HG03060 (cell line): ENCODE data around the gene TNFAIP3.
"Not testable (repeated sequence)": the region's sequence is repeated elsewhere in the genome, so short reads cannot be mapped to it uniquely, and the experiment has no call there.

Experiments
- ATAC-seq: cut with Tn5 transposase; IDR thresholded peaks from one replicate; pipeline ENCODE4 v1.9.1; 2021; ENCODE audit warnings: low read depth, moderate number of reproducible peaks; ENCODE audit not compliant: unreplicated experiment

Gene TNFAIP3

DNA sequence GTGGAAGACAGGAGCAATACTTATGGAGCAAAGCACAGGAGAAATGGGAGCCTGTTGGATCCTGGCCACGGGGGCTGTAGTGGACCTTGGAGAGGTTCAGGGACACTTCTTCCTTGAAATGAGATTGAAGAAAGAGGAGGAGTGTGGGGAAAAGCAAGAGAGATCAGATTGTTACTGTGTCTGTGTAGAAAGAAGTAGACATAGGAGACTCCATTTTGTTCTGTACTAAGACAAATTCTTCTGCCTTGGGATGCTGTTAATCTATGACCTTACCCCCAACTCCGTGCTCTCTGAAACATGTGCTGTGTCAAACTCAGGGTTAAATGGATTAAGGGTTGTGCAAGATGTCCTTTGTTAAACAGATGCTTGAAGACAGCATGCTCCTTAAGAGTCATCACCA, 22.7 kb upstream of the TNFAIP3 start:
- not testable (repeated sequence) for ATAC-seq

DNA sequence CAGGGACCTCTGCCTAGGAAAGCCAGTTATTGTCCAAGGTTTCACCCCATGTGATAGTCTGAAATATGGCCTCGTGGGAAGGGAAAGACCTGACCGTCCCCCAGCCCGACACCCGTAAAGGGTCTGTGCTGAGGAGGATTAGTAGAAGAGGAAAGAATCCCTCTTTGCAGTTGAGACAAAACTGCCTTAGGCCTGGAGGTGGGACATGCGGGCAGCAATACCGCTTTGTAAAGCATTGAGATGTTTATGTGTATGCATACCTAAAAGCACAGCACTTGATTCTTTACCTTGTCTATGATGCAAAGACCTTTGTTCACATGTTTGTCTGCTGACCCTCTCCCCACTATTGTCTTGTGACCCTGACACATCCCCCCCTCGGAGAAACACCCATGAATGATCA, 22.3 kb upstream of the TNFAIP3 start:
- not testable (repeated sequence) for ATAC-seq

DNA sequence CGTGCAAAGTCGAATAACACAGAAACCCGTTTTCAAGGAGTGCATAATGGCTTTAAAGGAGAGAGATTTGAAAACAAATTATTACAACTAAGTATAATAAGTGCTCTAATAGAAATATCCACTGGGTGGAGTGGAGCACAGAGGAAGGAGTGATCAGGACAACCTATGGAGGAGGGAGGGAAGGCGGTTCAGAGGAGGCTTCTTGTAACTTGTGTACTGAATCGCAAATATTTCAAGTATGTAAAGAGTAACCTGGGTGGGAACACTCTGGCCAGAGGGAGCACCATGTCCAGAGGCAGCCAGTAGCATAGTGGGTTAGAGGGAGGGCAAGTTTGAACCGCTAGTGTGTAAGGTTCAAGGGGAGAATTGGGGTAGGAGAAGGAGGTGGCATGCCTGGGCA, 21.6 kb upstream of the TNFAIP3 start:
- no peak for ATAC-seq

DNA sequence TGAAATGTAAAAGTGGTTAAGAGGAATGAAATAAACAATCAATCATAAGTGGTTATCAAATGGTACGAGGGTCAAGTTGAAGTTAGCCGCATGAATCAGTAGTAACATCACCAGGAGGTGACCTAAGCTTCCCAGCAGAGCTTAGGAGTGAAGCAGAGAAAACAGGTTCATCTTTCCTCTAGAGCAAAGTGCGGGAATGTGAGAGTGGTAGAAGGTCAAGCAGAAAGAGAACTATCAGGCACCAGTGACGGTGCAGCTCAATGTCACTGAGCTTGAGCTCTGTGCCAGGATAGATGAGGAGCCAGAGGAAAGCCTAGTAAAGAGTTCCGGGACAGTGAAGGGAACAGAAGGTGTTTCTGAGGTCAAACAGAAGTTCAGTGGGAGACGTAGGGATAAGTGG, 20.8 kb upstream of the TNFAIP3 start:
- ATAC-seq, result no peak

DNA sequence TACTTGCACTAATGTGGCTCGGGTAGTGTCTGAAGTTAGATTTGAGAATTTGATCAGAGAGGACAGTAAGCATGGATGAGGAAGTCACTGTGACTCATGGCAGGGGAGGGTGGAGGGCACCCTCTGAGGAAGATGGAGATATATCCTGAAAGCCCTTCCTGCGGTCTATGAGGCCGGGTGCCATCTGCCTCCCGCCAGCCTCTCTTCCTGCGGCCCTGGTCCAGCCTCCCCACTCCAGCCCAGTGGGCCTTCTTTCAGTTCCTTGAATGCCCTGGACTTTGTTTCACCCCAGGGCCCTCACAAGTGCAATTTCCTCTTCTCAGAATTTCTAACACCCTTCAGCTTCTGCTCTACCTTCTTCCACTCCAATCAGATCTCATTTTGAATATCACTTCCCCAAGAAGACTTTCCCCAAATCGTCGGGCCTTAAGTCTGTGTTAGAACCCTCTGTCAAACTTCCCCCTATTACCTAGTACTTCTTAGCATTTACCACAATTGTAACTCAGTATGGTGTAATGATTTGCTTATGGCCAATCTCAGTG, 20.2 kb upstream of the TNFAIP3 start:
- no peak for ATAC-seq

DNA sequence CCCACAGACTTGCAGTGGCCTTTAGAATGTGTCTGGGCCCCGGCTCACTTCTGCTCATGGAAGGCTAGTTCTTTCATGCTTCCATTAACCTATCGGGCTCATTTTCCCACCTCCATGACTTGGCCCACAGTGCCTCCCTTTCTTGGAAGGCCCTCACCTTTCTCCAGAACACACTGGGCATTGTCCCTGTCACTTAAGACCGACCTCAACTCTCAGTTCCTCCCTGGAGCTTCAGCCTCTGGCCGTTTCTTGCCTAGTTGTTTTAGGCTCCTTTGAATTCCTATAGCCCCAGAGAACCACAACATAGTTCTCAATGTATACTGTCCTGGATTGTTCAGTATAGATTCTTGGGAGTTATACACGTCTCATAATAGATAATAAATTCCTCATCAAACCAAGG, 19.3 kb upstream of the TNFAIP3 start:
- ATAC-seq, result no peak

DNA sequence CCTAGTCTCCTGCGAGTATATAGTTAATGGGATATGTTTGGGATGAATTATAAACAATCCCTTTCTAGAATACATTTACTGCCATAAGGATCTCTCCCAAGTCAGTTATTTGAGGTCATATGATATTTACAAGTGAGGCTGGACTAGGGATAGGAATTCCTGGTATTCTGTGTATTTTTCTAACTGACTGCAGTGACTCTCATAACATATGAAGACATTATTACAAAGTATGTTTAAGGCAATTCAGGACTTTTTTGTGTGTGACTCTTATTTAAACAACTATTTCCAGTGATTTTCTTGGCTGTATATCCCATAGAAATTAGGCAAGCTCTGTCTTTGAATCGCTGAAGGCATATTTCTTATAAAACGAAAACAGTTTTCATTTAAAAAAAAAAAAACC, 18.4 kb upstream of the TNFAIP3 start:
- ATAC-seq, result no peak

DNA sequence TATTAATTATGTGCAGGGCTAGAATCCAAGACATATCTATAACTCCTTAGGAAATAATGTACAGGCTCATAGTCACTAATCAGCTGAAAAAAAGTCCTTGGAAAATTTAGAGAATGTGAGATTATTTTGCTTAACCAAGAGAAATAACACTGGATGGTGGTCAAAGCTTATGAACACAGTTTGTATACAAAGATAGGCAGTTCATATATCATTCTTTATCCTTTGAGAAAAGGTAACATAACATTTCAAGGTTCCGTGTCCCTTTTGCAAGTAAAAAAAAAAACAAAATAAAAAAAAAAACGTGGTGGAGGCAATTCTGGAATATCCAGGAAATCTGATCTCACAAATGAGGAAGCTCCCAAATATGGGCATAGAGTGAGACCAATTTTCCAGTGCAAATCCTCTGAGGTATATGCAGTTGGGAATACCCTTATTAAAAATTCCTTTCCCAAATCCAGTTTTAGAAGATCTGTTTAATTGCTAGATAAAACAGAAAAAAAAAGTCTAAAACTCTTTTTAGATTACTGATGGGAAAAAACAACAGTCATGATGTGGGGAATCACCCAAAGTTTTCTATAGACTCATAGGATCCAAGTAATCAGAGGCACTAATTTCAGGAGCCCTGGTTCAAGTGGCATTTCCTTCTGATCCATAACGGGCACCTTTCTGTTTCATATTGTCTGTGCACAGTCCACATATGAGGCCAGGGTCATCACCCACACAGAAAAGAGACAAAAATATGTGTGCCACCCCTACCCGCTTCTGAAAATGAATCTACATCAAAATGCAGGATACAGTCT, 17.7 kb upstream of the TNFAIP3 start:
- ATAC-seq, result no peak

DNA sequence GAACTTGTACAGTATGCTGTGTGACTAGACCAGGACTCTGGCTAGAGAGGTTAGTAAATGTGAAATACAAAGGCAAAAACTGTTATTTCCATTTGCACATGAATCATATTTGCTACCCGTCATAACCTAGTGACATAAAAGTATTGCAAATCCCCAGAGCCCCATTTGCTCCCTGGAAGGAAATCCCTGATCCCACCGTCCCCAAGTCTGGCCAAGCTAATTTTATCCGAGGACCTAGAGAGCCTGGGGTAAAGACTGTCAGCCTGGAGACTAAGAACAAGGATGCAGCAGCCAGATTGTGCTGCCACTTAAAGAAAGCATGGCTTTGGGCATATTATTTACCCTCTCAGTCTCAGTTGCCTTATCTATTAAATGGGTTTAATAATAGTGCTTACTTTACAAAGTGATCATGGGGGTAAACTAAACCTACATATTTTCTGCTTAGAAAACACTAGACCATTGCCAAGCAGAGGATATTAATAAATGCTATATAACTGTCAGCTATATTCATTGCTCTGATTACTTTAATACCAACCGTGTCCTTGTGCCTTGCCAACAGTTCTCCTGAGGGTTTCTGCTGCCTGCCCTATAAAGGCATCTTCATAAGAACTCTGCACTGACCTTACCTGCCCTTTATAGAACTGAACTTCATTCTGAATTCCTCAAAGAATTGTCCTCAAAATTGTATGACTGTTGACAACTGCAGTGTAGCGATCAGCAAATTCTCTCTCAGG, 16.9 kb upstream of the TNFAIP3 start:
- ATAC-seq, result no peak

DNA sequence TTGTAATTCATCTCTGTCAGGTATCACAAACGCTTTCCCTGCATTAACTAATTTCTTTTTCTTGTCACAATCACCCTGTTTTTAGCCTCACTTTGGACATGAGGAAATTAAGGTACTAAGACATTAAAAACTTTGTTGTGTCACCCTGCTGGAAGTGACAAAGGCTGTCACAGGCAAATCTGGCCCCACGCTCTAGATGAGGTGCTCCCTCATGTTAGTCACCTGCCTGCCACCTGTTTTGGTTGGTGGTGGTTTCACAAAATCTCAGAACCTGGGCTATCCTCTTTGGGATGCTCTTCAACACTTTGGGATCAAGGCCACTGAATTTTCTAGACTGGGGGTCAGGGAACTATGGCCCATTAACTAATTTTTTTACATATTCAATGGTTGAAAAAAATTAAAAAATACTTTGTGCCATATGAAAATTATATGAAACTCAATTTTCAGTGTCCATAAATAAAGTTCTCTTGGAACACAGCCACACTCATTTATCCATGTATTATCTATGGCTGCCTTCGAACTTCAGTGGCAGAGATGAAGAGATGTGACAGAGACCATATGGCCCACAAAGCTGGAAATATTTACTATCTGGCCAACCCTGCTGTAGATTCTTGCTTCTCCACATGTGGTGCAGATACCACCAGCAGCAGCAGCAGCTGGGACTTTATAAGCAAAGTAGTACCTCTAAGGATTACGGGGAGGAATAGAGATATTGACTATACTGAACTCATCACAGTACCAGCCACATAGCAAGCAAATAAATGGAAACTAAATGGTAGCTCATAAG, 16.1 kb upstream of the TNFAIP3 start:
- no peak for ATAC-seq

DNA sequence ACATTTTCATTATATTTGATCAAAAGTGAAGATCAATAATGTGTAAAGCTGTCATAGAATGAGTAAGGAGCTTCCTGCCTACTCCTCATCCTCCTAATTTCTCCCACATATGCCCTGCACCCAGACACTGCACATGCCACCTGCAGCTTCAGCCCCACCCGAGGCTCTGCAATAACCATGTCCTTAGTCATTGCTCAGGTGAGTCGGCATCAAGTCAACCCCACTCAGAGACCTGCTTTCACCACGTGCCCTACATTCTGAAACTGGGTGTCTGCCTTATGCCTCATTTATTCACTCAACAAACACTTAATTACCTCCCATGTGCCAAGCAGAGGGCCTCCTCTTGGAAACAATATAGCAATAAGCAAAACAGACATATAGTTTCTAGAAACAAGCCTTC, 15.4 kb upstream of the TNFAIP3 start:
- no peak for ATAC-seq

DNA sequence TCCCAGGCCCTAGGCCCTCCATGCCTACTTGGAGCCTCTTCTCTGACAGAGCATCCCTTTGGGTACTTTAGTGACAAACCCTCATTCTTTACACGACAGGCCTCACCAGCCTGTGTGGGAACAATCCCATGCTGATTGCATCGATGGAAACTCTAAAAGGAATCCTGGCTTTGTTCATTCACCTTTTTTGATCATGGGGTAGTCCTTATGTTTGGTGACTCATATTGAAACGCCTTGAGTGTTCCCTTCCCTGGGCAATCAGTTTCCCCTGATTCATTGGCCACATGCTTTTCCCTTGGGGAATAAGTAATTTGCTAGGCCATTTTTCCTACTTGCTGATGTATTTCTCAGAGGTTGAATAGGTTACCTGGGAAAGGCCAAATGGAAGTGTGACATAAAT, 14.7 kb upstream of the TNFAIP3 start:
- no peak for ATAC-seq

DNA sequence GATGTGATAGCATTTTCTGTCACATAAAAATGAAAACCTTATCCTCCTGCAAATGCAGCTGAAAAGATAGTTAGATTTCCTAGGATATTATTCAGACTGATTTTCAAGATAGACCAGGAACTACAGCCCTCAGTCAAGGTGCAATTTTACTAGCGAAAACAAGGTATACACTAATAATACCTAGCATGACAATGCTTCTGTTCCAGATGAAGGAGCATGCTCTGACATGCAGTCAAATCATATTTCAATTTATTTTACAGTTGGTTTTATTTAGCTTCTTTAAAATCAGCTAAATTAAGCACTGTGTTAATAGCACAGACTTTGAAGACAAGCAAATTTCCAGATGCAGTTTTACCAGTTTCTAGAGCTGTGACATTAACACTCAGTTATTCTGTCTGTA, 14.2 kb upstream of the TNFAIP3 start:
- ATAC-seq, result no peak

DNA sequence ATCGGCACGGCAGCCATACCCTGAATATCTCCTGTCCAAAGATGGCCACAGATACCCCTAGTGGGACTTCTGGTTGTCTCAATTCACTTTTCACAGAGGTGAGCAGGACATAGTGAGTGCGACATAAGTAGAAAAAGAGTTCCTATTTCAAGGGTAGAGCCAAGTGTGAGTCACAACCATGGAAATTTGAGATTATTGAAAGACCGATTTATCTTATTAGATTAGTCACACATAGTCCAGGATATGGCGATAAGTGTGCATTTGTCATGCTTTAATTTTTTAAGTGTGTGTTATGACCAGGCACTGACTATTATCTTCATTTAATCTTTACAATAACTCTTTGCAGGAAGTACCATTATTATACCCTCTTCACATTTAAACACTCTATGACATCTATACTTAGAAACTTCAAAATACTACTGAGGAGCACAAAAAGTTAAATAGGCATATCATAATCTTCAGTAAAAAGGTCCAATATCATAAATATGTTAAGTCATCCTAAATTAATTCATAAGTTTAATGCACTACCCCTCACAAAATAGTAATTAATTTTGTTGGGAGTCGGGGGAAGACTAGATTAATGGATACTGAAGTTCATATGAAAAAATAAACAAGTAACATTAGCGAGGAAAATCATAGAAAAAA, 13.4 kb upstream of the TNFAIP3 start:
- no peak for ATAC-seq

DNA sequence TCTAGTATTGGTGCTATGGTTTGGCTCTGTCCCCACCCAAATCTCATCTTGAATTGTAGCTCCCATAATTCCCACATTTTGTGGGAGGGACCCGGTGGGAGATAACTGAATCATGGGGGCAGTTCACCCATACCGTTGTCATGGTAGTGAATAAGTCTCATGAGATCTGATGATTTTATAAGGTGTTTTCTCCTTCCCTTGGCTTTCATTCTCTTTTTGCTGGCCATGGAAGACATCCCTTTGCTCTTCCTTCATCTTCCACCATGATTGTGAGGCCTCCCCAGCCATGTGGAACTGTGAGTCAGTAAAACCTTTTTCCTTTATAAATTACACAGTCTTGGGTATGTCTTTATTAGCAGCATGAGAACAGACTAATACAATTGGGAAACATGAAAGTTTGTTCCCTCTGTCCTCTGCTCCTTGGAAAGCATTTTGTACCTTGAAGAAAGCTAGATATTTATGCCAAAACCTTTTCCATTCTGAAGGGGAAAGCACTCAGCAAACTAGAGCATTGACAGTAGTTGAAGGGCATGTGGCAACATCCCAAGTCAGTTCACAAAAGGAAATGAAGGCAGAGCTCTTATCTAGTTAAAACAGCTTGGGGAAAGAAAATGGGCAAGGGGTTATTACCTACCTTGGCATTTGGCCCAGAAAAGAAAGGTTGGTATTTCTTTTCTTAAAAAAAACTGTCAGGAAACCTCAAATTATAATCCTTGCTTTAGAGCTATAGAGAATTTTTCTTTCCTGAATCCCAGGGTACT, 10.7 kb upstream of the TNFAIP3 start:
- ATAC-seq, result no peak

DNA sequence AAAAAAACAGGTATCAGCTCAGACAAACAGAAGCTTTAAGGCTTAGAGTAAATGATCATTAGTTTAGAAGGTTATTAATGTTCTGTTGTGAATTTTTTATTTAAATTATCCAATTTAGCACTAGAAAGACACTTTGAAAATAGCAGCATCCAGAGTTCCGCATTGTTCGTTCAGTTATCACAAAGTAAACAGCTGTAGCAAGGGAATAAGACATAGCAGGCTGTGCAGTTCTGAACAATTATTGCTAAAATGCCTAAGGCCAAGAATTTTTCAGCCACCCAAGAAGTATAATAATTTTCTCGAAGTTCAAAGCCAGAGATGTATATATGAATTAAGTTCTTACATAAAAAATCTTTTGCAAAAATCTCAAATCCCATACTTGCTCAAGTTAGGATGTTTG, 8.0 kb upstream of the TNFAIP3 start:
- no peak for ATAC-seq

DNA sequence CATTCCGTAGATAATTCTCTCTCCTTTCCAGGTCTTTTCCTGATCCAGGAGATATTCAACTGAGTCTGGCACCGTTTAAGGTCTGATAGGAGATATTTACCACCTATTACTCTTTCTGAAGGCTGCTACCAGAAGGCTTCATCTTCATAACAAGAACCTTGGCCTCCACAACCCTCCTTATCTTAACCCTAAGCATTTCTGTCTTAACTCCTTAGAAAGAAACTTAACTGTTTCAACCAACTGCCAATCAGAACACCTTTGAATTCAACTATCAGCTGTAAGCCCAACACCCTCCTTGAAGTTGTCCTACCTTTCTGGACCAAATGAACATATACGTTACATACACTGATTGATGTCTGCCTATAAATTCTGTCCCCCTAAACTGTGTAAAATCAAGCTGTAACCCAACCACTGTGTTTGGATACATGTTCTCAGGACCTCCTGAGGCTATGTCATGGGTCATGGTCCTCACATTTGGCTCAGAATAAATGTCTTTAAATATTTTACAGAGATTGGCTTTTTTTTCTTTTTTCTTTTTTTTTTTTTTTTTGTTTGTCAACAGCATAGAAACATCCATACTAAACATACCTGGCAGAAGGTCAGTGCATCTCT, 6.6 kb upstream of the TNFAIP3 start:
- no peak for ATAC-seq

DNA sequence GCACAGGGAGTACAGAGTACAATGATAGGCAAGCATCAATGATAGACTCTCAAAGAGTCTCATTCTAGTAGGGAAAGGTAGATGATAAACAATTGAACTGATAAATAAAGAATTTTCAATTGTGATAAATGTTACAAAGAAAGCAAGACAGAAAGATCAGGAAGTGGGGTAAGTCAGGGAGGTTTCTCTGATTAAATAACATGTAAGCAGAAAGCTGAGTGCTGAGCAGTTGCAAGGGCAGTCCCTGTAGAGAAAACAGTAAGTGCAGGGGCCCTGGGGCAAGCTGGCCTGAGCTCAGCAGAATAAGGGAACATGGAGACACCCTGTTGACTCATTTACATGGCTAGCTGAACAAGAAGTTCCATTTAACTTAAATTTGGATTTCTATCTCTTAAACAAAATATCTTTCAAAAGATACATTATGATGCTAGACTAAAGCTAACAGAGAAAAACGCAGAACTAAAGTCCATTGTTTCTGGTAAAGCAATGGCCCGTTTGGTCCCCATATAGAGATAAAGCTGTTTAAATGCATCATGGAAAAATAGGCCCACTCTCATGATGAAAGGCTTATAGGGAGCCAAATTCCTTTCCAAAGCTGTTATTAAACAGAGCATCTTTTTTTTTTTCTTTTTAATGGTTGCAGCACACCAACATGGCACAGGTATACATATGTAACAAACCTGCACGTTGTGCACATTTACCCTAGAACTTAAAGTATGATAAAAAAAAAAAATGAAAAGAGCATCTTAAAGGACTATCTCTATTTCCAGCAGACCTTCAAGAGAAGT, 5.3 kb upstream of the TNFAIP3 start:
- no peak for ATAC-seq
